ENCODE data around the gene ANAPC16.
"Not testable (repeated sequence)": the region's sequence is repeated elsewhere in the genome, so short reads cannot be mapped to it uniquely, and the experiment has no call there.

The ANAPC16 gene

DNA sequence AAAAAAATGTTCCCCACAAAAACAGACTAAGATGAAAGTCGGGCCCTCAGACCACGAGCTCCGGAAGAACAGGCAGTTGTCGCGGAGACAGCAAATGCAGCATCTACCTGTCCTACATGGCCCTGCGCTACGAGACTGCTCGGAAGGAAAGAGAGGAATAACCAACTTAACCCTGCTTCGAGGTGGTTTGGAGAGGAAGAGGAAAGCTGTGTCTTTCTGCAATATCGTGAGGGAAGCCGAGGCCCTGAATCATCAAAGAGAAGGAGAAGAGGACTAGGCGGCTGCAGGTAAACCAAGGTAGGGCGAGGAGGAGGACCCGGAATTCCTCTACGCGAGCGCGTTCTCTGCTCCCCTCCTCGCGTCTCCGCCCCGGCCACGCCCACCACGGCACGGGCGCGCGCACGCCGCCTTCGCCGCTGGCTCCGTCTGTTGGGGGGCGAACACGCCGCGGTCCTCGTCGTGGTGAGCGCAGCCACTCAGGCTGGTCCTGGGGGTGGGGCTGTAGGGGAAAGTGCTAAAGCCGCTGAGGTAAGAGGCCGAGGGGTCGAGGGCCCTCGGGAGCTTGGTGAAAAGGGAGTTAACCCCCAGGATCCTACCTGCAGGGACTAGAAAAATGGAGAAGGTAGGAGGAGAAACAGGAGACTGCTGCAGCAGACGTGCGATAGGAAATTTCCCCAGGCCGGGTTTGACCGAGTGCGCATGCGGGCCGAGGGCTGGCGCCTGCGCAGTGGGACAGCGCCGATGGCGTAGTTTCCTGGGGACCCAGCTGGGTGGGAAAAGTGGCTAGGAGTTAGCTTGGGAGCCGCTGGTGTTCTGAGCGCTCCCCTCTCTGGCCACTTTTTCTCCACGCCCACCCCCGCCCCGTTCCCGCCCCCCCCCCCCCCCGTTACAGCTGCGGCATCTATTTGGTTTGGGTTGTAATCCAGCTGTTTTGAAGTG, at the start of gene ANAPC16, which contains the start of gene ASCC1:
ANAPC16 (plus strand) TSS at position 402 of the 939 bp plus-strand sequence. CDS start 7,903 bp downstream, outside the sequence.
ASCC1 (minus strand) TSS at position 666 of the 939 bp plus-strand sequence. CDS start 2,978 bp downstream, outside the sequence.
- DNase-seq = peak; percentile 97 to 98

DNA sequence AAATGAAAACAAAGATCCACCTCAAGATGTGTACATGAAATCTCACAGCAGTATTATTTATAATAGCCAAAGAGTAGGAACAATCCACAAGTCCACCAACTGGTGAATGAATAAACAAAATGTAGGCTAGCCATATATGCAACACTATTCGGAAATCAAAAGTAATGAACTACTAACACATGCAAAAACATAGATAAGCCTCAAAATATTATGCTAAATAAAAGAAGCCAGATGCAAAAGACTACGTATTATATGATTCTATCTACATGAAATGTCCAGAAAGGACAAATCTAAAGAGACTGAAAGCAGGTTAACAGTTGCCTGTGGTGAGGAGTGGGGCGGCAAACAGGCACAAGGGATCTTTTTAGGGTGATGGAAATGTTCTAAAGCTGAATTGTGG, 48.7 kb upstream of the ANAPC16 start:
- no peak for DNase-seq

DNA sequence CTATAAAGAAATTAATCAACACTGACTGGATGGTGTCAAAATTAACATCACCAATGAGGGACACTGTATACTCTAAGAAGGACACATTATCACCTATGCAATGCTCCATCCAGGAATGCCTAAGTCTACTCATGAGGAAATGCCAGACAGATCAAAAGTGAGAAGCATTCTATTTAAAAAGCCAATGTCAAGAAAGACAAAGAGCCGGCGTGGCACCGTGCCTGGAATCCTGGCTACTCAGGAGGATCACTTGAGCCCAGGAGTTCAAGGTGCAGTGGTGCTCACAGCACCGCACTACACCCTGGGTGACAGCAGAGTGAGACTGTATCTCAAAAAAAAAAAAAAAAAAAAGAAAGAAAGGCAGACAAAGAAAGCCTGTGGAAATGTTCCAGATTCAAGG, 45.5 kb upstream of the ANAPC16 start:
- DNase-seq = no peak

DNA sequence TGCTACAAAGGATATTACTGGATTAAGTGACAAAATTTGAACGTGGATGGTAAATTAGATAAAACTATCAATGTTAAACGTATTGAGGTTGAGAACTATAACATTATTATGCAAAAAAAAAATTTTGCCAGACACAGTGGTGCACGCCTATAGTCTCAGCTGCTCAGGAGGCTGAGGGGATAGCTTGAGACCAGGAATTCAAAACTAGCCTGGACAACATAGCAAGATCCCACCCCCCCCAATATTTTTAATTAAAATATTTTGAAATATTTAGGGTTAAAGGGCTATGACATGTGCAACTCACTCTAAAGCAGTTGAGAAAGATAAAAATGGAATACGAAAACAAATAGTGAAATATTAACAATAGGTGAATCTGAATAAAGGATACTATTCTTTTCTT, 45.1 kb upstream of the ANAPC16 start:
- no peak for DNase-seq

DNA sequence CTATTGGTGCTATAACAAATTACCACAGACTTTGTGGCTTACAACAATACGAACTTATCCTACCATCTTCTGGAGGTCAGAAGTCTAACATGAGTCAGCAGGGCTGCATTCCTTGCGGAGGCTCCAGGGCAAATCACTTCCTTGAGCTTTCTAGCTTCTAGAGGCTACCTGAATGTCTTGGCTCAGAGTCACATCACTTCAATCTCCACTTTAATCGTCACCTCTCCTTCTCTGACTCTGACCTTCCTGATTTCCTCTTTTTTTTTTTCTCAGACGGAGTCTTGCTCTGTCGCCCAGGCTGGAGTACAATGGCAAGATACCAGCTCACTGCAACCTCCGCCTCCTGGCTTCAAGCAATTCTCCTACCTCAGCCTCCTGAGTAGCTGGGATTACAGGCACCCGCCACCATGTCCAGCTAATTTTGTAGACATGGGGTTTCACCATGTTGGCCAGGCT, 44.6 kb upstream of the ANAPC16 start:
- no peak for DNase-seq

DNA sequence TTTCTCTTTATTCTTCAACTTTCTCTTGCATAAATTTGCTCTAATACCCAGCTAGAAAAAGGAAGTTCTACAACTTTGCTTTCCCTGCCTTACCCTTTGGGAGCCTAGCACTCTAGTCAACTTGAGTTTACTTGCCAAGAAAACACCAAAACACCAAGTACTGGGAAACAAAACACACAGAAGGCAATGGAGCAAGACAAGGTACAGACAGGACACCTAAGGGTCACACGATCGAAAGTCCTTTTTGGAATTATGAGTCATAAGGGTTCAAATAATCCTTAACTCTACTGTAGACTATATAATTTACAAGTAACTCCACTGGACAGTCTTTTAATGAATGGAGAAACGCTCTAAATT, 42.6 kb upstream of the ANAPC16 start:
- DNase-seq = no peak

DNA sequence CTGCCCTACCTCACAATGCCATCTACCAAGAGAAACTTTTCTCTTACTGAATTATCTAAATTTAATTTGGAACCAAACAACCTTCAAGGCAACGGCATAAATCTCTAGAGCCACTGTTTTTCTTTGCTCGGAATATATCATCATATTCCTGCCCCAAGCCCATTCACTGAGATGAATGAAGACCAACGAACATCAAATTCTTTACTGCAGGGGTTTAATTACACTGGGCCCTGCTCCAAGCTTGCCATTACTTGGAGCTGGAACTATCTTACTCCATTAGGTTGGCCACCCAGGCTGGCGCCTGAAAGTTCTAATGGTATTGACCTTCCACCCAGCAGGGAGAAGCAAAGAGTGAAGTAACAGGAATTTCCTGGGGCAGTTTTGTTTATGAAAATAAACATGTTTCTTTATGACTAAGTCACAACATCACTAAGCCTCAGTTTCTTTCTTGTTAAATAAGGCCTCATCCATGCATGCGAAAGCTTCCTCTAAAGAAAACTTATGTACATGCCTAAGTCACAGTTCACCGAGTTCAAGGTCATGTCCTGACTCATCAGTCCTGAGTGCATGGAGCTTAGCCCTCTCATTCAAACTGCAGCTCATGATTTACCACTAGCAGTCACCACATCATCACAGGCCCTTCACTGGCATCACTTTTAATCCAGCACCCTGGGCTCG, 42.1 kb upstream of the ANAPC16 start:
- DNase-seq = no peak

DNA sequence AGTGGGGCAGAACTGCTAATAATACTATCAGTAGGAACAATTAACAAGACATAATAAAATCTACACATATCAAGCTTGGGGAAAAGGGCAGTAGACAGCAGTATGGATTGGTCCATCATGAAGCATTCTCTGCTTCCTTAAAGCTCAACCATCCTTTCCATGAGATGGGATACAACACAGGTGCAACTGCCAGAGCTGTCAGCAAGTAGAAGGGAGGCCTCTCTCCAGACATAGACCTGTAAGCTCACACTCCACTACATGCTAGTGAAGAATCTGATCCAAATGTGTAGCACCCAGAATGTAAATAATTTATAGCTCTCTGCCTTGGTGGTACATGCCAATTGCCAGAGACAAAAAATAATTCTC, 41.5 kb upstream of the ANAPC16 start:
- no peak for DNase-seq

DNA sequence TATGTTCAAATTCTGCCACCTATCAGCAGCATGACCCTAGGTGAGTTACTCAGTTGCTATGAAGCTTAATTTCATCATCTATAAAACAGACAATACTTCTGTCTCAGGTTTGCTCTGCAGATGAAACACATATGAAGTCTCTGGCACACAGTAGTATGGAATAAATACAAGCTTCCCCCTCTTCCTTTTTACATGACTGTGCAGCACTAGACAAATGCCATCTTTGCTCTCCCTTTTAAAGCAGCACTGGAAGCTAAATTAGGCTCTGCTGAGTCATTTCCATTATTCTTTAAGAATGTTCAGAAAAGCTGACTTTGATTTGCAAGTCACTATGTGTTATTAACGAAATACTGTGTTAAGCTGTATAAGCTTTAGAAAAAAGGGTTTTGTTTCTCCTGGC, 40.7 kb upstream of the ANAPC16 start:
- no peak for DNase-seq

DNA sequence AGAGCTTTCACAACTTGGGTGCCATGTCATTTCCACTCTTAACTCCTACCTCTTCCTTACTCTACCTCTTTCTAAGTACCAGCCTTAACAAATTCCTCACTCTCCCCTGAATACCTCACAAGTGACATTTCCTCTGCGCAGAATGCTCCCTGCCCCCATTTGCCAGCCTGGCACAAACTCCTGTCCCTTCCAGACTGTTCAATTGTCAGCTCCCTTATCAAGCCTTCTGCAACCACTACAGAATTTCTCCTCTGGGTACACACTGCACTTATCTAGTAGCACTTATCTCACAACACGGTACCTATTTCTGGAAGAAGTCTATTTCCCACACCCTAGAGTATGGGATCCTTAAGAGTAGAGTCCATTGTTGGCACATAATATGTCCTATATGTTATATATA, 39.1 kb upstream of the ANAPC16 start:
- no peak for DNase-seq

DNA sequence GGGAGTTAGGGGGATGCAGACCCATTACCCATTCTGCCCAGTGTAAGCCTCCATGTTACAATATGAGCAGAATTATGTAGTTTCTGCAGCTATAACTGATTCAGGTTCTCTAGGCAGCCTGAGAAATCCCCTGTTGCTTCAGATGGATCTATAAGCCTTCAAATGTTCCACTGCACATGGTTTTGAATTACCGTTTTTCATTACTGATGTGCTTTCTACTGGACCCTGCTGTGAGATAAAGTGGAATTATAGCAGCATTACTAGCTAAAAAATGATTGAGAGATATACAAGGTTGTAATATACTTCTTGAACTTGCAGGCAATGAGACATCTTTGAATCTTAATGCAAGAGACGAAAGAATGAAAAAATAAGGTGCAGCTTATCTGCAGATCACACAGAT, 38.4 kb upstream of the ANAPC16 start:
- no peak for DNase-seq

DNA sequence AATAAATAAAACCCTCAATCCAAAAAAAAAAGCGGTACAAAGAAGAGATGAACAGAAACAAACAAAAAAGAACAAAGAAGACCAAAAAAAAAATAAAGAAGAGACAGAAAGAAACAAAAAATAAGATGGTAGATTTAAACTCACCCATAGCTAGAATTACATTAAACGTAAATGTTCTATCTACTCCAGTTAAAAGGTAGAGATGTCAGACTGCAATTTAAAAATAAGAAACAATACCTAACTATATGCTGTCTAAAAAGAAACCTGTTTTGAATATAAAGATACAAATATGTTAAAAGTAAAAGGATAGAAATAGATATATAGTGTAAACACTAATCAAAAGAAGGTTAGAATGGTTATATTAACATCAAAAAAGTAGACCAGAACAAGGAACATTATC, 31.7 kb upstream of the ANAPC16 start:
- DNase-seq = no peak

DNA sequence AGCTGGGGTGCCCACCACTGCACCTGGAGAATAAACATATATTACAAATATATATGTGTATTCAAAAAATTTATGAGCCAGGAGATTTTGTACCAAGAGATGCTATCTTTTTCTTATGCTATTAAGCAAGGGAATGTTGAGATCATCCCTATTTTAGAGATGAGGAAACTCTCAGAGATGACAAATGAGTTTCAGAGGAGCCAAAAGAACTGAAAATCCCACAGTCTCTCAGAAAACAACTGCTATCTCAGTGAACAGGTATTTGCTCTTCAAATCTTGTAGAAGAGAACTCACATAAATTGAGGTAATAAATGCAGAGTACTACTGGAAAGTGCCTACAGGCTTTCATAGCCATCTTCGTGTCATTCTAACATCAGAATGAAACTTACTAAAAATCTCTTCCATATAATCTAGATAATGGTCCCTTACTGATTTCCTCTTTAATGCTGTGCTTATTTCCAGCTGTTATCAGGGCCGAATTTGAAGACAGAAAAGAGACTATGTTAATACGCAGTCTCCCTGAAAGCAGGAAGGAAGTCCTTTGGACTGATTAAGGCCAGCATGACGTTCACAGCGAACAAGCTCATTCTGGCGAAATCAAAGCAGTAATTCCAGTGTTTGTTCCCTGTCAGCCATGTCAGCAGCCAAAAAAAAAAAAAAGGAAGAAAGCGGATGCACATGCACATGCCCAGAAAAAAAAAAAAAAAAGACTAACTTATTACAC, 29.4 kb upstream of the ANAPC16 start:
- no peak for DNase-seq

DNA sequence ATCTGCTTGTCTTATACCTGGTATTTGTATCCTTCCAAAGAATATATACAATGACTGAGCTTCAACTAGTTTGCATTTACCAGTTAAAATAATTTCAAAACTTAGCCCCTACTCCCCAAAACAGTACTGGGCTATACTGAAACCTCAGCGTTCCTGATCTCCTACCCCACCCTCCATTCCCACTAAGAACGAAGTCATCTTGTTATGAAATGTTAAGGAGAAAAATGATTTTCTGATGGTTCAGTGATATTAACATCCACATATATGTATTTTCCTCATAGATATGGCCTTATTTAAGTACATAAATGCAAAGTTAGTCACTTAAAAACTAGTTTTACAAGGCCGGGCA, 28.9 kb upstream of the ANAPC16 start:
- DNase-seq = no peak

DNA sequence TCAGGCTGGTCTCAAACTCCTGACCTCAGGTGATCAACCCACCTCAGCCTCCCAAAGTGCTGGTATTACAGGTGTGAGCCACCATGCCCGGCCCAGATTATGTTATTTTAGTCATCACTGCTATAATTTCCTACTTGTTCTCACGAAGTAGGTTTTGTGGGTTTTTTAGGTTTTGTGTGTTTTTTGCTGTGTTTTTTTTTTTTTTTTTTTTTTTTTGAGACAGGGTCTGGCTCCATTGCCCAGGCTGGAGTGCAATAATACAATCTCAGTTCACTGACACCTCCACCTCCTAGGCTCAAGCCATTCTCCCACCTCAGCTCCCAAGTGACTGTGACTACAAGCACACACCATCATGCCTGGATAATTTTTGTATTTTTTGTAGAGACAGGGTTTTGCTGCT, 20.9 kb upstream of the ANAPC16 start:
- DNase-seq = no peak

DNA sequence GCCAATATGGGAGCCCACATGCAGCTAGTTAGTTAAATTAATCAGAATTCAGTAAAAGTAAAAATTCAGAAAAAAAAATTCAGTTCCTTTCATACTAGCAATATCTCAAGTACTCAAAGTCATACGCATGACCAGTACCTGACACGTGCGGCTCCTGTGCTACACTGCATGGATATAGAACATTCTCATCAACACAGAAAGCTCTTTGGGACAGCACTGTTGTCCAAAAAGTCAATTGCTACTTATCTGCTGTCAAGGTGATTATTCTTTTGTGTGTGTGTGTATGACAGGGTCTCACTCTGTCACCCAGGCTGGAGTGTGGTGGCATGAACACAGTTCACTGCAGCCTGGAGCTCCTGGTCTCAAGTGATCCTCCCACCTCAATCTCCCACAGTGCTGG, 14.9 kb upstream of the ANAPC16 start:
- no peak for DNase-seq

DNA sequence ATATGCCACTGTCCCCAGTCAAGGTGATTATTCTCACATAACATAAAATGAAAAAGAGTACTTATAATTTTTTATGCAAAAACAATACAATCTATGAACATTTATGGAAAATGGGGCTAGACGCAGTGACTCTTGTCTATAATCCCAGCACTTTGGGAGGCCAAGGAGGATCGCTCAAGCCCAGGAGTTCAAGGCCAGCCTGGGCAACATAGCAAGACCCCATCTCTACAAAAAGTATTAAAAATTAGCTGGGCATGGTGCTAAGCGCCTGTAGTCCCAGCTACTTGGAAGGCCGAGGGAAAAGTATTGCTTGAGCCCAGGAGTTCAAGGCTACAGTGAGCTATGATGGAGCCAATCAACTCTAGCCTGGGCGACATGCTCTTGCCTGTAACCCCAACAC, 14.5 kb upstream of the ANAPC16 start:
- no peak for DNase-seq

DNA sequence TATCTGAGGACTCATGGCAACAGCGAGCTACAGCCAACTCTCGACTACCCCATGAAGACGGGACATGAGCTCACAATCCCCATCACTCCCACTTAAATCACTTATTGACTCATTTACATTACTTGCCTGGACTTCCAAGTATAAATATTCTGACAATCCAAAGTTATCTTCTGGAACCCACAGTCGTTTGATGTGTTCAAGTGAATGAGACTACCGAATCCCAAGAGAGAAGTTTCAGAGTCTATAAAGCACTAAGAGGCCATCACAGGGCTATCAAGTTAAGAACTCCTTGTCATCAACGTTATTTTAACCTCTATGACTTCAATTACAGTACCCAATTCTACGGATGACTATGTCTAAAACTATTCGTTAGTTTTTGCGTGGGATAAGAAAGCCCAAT, 11.5 kb upstream of the ANAPC16 start:
- no peak for DNase-seq

DNA sequence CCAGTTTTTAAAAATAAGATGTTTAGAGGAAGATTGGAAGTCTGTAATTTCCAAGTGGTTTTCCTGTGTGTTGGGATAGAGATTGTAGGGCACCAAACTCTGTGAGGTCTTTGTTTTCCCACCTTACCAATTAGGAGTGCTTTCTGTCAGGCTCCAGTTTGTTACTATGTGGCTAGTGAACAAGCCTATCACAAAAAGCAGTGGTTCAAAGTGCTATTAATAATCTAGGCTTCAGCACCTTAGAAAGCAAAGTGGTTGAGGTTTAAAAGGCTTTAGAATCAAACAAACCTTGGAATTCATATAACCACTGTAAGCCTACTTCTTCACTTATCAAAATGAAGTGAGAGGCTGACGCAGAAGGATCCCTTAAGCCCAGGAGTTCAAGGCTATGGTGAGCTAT, 11.1 kb upstream of the ANAPC16 start:
- no peak for DNase-seq

DNA sequence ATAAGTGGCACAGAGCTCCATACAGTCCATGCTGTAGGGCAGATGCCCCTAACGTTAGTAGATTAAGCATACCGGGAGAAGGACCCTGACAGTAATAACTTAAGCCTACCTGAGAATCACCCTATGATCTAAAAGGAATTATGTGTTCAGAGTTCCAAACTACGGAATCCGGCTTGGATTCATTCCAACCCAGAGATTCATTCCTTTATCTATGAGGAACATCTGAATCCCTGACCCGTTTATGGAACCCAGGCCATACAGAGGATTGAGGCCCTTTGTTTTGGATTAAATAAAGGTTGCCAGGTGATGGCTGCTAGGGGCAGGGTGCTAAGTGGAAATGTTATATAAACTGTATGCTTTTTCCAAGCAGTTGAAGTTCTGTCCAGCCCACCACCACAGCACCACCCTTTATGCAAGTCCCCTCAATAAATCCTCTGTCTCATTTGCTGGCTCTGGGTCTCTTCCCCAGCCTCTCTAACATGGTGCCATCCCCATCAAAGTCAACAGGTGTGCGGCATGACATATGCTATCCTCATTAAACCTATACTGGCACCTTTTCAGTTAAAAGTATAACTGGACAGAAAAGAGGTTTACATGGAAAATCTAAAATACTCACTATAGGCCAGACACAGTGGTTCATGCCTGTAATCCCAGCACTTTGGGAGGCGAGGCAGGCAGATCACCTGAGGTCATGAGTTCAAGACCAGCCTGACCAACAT, 9.1 kb upstream of the ANAPC16 start:
- no peak for DNase-seq

DNA sequence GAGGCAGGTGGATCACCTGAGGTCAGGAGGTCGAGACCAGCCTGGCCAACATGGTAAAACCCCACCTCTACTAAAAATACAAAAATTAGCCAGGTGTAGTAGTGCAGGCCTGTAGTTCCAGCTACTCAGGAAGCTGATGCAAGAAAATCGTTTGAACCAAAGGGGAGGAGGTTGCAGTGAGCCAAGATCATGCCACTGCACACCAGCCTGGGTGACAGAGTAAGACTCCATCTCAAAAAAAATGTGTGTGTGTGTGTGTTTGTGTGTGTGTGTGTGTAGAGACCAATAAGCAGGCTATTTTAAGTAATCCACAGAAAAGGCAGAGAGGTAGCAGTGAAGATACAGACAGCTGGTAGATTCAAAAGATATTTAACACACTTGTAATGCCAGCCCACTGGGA, 7.3 kb upstream of the ANAPC16 start:
- not testable (repeated sequence) for DNase-seq

DNA sequence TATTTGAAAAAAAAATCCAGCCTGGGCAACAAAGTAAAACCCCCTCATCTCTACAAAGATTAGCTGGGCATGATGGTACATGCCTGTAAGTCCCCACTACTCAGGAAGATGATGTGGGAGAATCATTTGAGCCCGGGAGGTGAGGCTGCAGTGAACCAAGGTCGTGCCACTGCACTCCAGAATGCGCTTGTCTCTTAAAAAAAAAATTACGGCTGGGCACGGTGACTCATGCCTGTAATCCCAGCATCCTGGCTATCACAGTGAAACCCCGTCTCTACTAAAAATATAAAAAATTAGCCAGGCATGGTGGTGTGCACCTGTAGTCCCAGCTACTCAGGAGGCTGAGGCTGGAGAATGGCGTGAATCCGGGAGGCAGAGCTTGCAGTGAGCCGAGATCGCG, 4.4 kb upstream of the ANAPC16 start:
- DNase-seq = not testable (repeated sequence)

DNA sequence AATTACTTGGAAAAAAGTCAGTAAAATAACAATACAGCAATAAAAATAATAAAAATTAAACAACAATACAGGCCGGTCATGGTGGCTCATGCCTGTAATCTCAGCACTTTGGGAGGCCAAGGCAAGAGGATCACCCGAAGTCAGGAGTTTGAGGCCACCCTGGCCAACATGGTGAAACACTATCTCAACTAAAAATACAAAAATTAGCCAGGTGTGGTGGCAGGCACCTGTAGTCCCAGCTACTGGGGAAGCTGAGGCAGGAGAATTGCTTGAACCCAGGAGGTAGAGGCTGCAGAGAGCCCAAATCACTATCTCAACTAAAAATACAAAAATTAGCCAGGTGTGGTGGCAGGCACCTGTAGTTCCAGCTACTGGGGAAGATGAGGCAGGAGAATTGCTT, 4.0 kb upstream of the ANAPC16 start:
- DNase-seq = not testable (repeated sequence)

Data from activated T-cell treated with anti-CD3 and anti-CD28 coated beads, Interleukin-2, amount 50 U/mL, for 48 hours (primary cell).